ENCODE measurements around the gene PTH2R. TPM values are rescaled to one million over a fixed set of nuclear protein-coding genes. Genes with fewer than 3 reads are reported as not detected.

The PTH2R gene, protein sequence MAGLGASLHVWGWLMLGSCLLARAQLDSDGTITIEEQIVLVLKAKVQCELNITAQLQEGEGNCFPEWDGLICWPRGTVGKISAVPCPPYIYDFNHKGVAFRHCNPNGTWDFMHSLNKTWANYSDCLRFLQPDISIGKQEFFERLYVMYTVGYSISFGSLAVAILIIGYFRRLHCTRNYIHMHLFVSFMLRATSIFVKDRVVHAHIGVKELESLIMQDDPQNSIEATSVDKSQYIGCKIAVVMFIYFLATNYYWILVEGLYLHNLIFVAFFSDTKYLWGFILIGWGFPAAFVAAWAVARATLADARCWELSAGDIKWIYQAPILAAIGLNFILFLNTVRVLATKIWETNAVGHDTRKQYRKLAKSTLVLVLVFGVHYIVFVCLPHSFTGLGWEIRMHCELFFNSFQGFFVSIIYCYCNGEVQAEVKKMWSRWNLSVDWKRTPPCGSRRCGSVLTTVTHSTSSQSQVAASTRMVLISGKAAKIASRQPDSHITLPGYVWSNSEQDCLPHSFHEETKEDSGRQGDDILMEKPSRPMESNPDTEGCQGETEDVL
- under 0.01 TPM in 1 of 2 replicates, not detected in the other for total RNA-seq

DNA sequence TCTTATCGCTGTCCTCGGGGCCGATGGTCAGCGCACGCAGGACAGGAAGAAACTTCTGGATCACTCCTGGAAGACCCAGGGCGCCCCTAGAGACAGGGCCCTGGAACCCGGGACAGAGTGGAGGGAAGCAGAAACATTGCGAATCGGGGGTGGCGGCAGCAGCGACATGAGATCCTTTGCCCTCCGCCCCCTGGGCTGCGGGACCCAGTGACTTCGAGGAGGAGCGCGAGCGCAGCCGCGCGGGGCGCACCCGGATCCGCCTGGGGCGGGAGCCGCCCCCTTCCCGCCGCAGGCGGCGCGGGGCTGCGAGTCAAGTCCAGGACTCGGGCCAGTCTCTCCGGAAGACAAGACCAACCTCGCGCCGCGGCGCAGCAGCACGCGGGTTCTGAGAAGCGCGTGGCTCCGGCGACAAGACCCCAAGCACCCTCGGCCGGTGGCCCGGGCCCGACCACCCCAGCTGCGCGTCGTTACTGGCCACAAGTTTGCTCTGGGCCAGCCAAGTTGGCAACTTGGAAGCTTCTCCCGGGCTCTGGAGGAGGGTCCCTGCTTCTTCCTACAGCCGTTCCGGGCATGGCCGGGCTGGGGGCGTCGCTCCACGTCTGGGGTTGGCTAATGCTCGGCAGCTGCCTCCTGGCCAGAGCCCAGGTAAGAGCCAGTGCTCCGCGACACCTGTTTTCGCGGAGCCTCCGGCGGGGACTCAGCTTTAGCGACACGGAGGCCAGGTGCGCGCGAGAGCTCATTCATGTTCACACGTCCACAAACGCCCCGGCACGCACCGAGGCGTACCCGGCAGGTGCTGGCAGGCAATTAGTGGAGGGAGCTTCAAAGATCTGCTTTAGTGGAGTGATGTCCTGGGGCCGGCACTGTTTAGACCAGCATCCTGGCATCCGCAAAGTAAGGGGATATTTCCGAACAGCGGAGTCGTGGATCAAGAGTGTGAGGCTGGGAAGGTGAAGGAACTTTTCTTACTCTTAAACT lies at the start of gene PTH2R:
Gene PTH2R (plus strand): TSS at position 319 of the 978 bp plus-strand sequence. CDS start 252 bp downstream, at position 571.

Other genes with a start within 250 kb of the PTH2R start
- not detected in 2 replicates for gene CRYGA, start 243.2 kb upstream of the PTH2R start, total RNA-seq
- gene C2orf80, start 216.8 kb upstream of the PTH2R start, total RNA-seq, result not detected in 2 replicates
- gene IDH1, start 151.7 kb upstream of the PTH2R start, total RNA-seq, result 323 and 357 TPM in 2 replicates
- 28.6 and 39.0 TPM in 2 replicates for gene PIKFYVE, start 140.5 kb upstream of the PTH2R start, total RNA-seq